HCT116 (cell line): Measurements from ENCODE around the gene NOL9. TPM values are rescaled to one million over a fixed set of nuclear protein-coding genes. Genes with fewer than 3 reads are reported as not detected.

ENCODE experiments used
- ATAC-seq: fragments of 200-7000 bp; cut with Tn5 transposase; 2 replicates; pipeline ENCODE4 v1.9.1; 2020; ENCODE audit warnings: mild to moderate bottlenecking, moderate library complexity
- BruUV-seq: library from RNA; stranded (reverse); fragments of 400-500 nt; replicated peaks from 2 replicates; lab custom pipeline; 2021; lab: Mats Ljungman, UMichigan
- CTCF ChIA-PET: fragments of 300-600 bp; sonication (Branson Sonifier 250); formaldehyde crosslinking; loops from one replicate; lab custom pipeline; 2021; ENCODE audit warnings: antibody characterized with exemption; lab: Charles Lee
- POLR2A ChIA-PET: fragments of 300-600, 350-600 bp; sonication (Branson Sonifier 250); formaldehyde crosslinking; loops from one replicate; lab custom pipeline; 2021; ENCODE audit warnings: antibody characterized with exemption; lab: Charles Lee
- RAD21 ChIA-PET, 2 experiments: fragments of 300-600 bp; sonication (Branson Sonifier 250); formaldehyde crosslinking; loops; one replicate each; lab custom pipeline; 2023; ENCODE audit warnings: low total read pairs in 2 of 2; ENCODE audit not compliant: uncharacterized antibody in 2 of 2, unreplicated experiment in 2 of 2, low non-redundant PET in 1 of 2; lab: Charles Lee
- DNase-seq: peaks from one replicate; pipeline ENCODE4 v3.0.0-alpha.2; 2010; ENCODE audit warnings: low read depth, low spot score
- H2AFZ ChIP-seq: fragments of 200-600 bp; shearing (Covaris generic), sonication (generic); 2 replicates; pipeline ENCODE4 v1.6.1; 2017; ENCODE audit warnings: low read depth, mixed run types, mixed read lengths, antibody characterized with exemption, low read length; ENCODE audit not compliant: poor library complexity, severe bottlenecking
- H3K27ac ChIP-seq: 2 replicates; pipeline ENCODE4 v1.5.1; 2012; ENCODE audit warnings: low read depth, low read length
- H3K27me3 ChIP-seq: fragments of 200-600 bp; sonication (generic); 2 replicates; pipeline ENCODE4 v1.6.1; 2016; ENCODE audit warnings: mixed run types, low read length, mixed read lengths; ENCODE audit not compliant: insufficient read depth
- H3K36me3 ChIP-seq, 2 experiments: fragments of 200-500 bp in 1 of 2; fragments of 200-600 bp in 1 of 2; sonication (Bioruptor generic) in 1 of 2; sonication (generic) in 1 of 2; 2 replicates each; pipeline versions ENCODE4 v1.5.1 to v1.6.1; 2014 to 2016; ENCODE audit warnings: low read length in 2 of 2, inconsistent platforms in 1 of 2, mixed read lengths in 1 of 2, mixed run types in 1 of 2; ENCODE audit not compliant: insufficient read depth in 2 of 2, control insufficient read depth in 1 of 2
- H3K4me1 ChIP-seq, 2 experiments: fragments of 200-600 bp in 1 of 2; sonication (generic) in 1 of 2; 2 replicates each; pipeline versions ENCODE4 v1.5.1 to v1.6.1; 2012 to 2017; ENCODE audit warnings: low read length in 2 of 2, inconsistent platforms in 1 of 2, mild to moderate bottlenecking in 1 of 2, mixed read lengths in 1 of 2, mixed run types in 1 of 2, moderate library complexity in 1 of 2; ENCODE audit not compliant: insufficient read depth in 2 of 2, control insufficient read depth in 1 of 2
- H3K4me2 ChIP-seq: fragments of 200-600 bp; sonication (generic); 2 replicates; pipeline ENCODE4 v1.6.1; 2017; ENCODE audit warnings: mixed run types, low read length, mixed read lengths
- H3K4me3 ChIP-seq, 2 experiments: fragments of 200-600 bp in 1 of 2; sonication (generic) in 1 of 2; replicated peaks in 1 of 2; 2 replicates each; pipeline ENCODE4 v1.5.1; 2011 to 2016; ENCODE audit warnings: low read length in 2 of 2, control low read depth in 1 of 2, low read depth in 1 of 2, mild to moderate bottlenecking in 1 of 2, mixed read lengths in 1 of 2, mixed run types in 1 of 2
- H3K79me2 ChIP-seq: fragments of 200-600 bp; sonication (generic); 2 replicates; pipeline ENCODE4 v1.6.1; 2017; ENCODE audit warnings: mild to moderate bottlenecking, mixed run types, low read length, moderate library complexity, mixed read lengths; ENCODE audit not compliant: insufficient read depth
- H3K9ac ChIP-seq: fragments of 200-600 bp; sonication (generic); 2 replicates; pipeline ENCODE4 v1.6.1; 2016; ENCODE audit warnings: low read length, mixed read lengths
- H3K9me2 ChIP-seq: fragments of 200-600 bp; sonication (generic), shearing (Covaris generic); 2 replicates; pipeline ENCODE4 v1.6.1; 2017; ENCODE audit warnings: mixed run types, mild to moderate bottlenecking, moderate library complexity; ENCODE audit not compliant: insufficient read depth
- H3K9me3 ChIP-seq, 2 experiments: fragments of 200-500 bp in 1 of 2; fragments of 200-600 bp in 1 of 2; sonication (Bioruptor generic) in 1 of 2; sonication (generic) in 1 of 2; 2 replicates each; pipeline ENCODE4 v1.6.1; 2014 to 2017; ENCODE audit warnings: low read length in 2 of 2, mixed read lengths in 2 of 2, inconsistent platforms in 1 of 2, low read depth in 1 of 2, mild to moderate bottlenecking in 1 of 2, mixed run types in 1 of 2, moderate library complexity in 1 of 2; ENCODE audit not compliant: control insufficient read depth in 1 of 2, insufficient read depth in 1 of 2
- H4K20me1 ChIP-seq: fragments of 200-600 bp; sonication (generic), shearing (Covaris generic); 2 replicates; pipeline ENCODE4 v1.6.1; 2017; ENCODE audit warnings: mixed run types, mild to moderate bottlenecking, moderate library complexity; ENCODE audit not compliant: insufficient read depth
- CBX3 ChIP-seq: IDR thresholded peaks from 2 replicates; pipeline ENCODE4 v1.6.1; 2012; ENCODE audit warnings: low read depth
- CEBPB ChIP-seq: IDR thresholded peaks from 2 replicates; pipeline ENCODE4 v1.6.1; 2012; ENCODE audit warnings: low read depth
- EGR1 ChIP-seq: IDR thresholded peaks from 2 replicates; pipeline ENCODE4 v1.6.1; 2012; ENCODE audit warnings: low read depth
- ELF1 ChIP-seq: IDR thresholded peaks from 2 replicates; pipeline ENCODE4 v1.6.1; 2012; ENCODE audit warnings: low read depth, borderline replicate concordance
- EZH2 ChIP-seq: fragments of 200-600 bp; sonication (generic); IDR thresholded peaks from 2 replicates; pipeline ENCODE4 v1.6.1; 2017; ENCODE audit warnings: antibody characterized with exemption, mixed run types
- EZH2phosphoT487 ChIP-seq: fragments of 200-600 bp; IDR thresholded peaks from 2 replicates; pipeline ENCODE4 v1.6.1; 2018; ENCODE audit warnings: antibody characterized with exemption, borderline replicate concordance
- FOSL1 ChIP-seq: IDR thresholded peaks from 2 replicates; pipeline ENCODE4 v1.6.1; 2012; ENCODE audit warnings: low read depth
- JUND ChIP-seq: IDR thresholded peaks from 2 replicates; pipeline ENCODE4 v1.6.1; 2012
- POLR2A ChIP-seq: IDR thresholded peaks from 2 replicates; pipeline ENCODE4 v1.7.0; 2011; ENCODE audit warnings: borderline replicate concordance; ENCODE audit not compliant: insufficient read depth, insufficient read length; ENCODE audit errors: extremely low read depth
- RAD21 ChIP-seq: IDR thresholded peaks from 2 replicates; pipeline ENCODE4 v1.6.1; 2012; ENCODE audit warnings: low read depth, mild to moderate bottlenecking
- SIN3A ChIP-seq: IDR thresholded peaks from 2 replicates; pipeline ENCODE4 v1.6.1; 2012; ENCODE audit warnings: low read depth
- SP1 ChIP-seq: IDR thresholded peaks from 2 replicates; pipeline ENCODE4 v1.6.1; 2012; ENCODE audit warnings: low read depth
- SRF ChIP-seq: IDR thresholded peaks from 2 replicates; pipeline ENCODE4 v1.6.1; 2012; ENCODE audit warnings: low read depth
- TCF7L2 ChIP-seq: IDR thresholded peaks from 2 replicates; pipeline ENCODE4 v1.7.0; 2011; ENCODE audit warnings: borderline replicate concordance, inconsistent platforms; ENCODE audit not compliant: insufficient read depth, insufficient read length; ENCODE audit errors: extremely low read depth
- ZBTB33 ChIP-seq: IDR thresholded peaks from 2 replicates; pipeline ENCODE4 v1.6.1; 2011; ENCODE audit warnings: mild to moderate bottlenecking, low read length, moderate library complexity; ENCODE audit not compliant: insufficient replicate concordance; ENCODE audit errors: extremely low read depth
- ZFX ChIP-seq: fragments of 450-650 bp; IDR thresholded peaks from 2 replicates; pipeline ENCODE4 v1.6.1; 2017
- ZNF274 ChIP-seq: fragments of 200-500 bp; sonication (Bioruptor generic); IDR thresholded peaks from 2 replicates; pipeline ENCODE4 v1.6.1; 2014; ENCODE audit warnings: mild to moderate bottlenecking, low read depth, low read length, inconsistent platforms
- intact Hi-C: fragments of 100-400 bp; cut with micrococcal nuclease; formaldehyde crosslinking; loops from 2 replicates; pipeline ENCODE4 v1.10.0; 2022
- total RNA-seq: library from RNA; stranded (reverse); gene quantifications from one replicate; pipeline ENCODE4 v1.2.1, GENCODE V29; 2021; ENCODE audit not compliant: unreplicated experiment
- TF ChIP-seq, protein P1 (sequence below): IDR thresholded peaks from 2 replicates; pipeline ENCODE4 v1.6.1; 2012
- TF ChIP-seq, protein P2 (sequence below): IDR thresholded peaks from 2 replicates; pipeline ENCODE4 v1.6.1; 2012; ENCODE audit warnings: low read depth
- TF ChIP-seq, protein P3 (sequence below), 3 experiments: fragments of 200-600 bp in 1 of 3; sonication (generic) in 1 of 3; IDR thresholded peaks in 2 of 3; conservative IDR thresholded peaks in 1 of 3; 2 replicates each; pipeline ENCODE4 v1.5.1; 2012 to 2017; ENCODE audit warnings: low read depth in 2 of 3, low read length in 2 of 3, antibody characterized with exemption in 1 of 3, borderline replicate concordance in 1 of 3, control low read depth in 1 of 3, mild to moderate bottlenecking in 1 of 3, mixed read lengths in 1 of 3, mixed run types in 1 of 3, moderate library complexity in 1 of 3; ENCODE audit not compliant: insufficient read depth in 1 of 3

The NOL9 gene
- total RNA-seq, 1 experiment from 2014 or later, result 46.4 TPM

DNA sequence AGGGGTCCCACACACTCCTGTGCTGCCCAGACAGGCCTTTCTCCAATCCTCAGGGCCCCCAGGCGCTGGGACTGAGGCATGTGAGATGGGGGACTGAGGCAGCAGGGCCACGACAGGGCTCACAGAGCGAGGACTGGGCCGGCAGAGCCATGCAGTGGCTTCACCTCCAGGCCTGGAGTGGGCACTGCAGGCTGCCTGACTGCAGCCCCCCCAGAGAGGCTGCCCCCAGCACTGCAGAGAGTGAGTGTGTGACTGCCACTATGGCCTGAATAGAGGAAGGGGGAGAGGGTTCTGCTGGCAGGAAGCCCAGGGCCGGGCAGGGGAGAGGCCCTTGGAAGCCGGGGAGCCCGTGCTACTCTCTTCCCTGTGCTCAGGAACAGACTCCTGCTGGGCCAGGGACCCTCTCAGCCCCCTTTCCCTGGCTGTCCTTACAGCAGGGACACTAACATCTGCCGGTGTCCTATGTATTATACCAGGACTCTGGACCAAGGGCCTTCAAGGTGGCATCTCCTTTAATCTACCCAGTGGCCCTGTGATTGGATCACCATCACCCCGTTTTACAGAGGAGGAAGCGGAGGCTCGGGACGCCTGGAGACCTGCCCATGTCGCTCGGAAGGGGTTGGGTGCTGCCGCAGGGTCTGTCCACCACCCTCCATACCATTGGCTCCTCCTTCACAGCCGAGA is 42.6 kb downstream of the NOL9 start:
- POLR2A ChIA-PET, result no interaction called here

More for the DNA sequence above, 42.6 kb downstream of the NOL9 start:
- H3K9me3 ChIP-seq, result no peaks in the 10 kb centered on the region
- TF ChIP-seq CBX3 (no peak), JUND (no peak), ZFX (no peak), ZNF274 (no peak), RAD21 (no peak), ELF1 (no peak), EGR1 (no peak), CEBPB (no peak), ZBTB33 (no peak), EZH2phosphoT487 (no peak), FOSL1 (no peak), TCF7L2 (no peak), EZH2 (no peak), POLR2A (no peak), SRF (no peak), SIN3A (no peak), SP1 (no peak)
- TF ChIP-seq, protein P1, sequence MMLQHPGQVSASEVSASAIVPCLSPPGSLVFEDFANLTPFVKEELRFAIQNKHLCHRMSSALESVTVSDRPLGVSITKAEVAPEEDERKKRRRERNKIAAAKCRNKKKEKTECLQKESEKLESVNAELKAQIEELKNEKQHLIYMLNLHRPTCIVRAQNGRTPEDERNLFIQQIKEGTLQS, result no peak
- TF ChIP-seq, protein P2, sequence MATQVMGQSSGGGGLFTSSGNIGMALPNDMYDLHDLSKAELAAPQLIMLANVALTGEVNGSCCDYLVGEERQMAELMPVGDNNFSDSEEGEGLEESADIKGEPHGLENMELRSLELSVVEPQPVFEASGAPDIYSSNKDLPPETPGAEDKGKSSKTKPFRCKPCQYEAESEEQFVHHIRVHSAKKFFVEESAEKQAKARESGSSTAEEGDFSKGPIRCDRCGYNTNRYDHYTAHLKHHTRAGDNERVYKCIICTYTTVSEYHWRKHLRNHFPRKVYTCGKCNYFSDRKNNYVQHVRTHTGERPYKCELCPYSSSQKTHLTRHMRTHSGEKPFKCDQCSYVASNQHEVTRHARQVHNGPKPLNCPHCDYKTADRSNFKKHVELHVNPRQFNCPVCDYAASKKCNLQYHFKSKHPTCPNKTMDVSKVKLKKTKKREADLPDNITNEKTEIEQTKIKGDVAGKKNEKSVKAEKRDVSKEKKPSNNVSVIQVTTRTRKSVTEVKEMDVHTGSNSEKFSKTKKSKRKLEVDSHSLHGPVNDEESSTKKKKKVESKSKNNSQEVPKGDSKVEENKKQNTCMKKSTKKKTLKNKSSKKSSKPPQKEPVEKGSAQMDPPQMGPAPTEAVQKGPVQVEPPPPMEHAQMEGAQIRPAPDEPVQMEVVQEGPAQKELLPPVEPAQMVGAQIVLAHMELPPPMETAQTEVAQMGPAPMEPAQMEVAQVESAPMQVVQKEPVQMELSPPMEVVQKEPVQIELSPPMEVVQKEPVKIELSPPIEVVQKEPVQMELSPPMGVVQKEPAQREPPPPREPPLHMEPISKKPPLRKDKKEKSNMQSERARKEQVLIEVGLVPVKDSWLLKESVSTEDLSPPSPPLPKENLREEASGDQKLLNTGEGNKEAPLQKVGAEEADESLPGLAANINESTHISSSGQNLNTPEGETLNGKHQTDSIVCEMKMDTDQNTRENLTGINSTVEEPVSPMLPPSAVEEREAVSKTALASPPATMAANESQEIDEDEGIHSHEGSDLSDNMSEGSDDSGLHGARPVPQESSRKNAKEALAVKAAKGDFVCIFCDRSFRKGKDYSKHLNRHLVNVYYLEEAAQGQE, result no peak
- TF ChIP-seq, protein P3, sequence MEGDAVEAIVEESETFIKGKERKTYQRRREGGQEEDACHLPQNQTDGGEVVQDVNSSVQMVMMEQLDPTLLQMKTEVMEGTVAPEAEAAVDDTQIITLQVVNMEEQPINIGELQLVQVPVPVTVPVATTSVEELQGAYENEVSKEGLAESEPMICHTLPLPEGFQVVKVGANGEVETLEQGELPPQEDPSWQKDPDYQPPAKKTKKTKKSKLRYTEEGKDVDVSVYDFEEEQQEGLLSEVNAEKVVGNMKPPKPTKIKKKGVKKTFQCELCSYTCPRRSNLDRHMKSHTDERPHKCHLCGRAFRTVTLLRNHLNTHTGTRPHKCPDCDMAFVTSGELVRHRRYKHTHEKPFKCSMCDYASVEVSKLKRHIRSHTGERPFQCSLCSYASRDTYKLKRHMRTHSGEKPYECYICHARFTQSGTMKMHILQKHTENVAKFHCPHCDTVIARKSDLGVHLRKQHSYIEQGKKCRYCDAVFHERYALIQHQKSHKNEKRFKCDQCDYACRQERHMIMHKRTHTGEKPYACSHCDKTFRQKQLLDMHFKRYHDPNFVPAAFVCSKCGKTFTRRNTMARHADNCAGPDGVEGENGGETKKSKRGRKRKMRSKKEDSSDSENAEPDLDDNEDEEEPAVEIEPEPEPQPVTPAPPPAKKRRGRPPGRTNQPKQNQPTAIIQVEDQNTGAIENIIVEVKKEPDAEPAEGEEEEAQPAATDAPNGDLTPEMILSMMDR (IDR thresholded peaks at IDR 0.05 in 2 of 3, conservative IDR thresholded peaks at IDR 0.05 in 1 of 3; ENCODE audit: borderline replicate concordance in 1 of 3, insufficient read depth in 1 of 3, low read depth in 2 of 3, low read length in 2 of 3), result no peak
- TF ChIP-seq, all 23 proteins: peak for 0
- Histone ChIP-seq H4K20me1 (no peaks in the 10 kb centered on the region), H3K79me2 (no peaks in the 10 kb centered on the region), H3K27me3 (no peaks in the 10 kb centered on the region), H3K9me2 (no peaks in the 10 kb centered on the region), H3K9ac (no peak overlapping the region), H3K4me1 (peaks cover 0 to 8% of the 10 kb centered on the region in 2 experiments; a peak in 1 of 4 replicates), H2AFZ (no peak overlapping the region), H3K27ac (no peak overlapping the region), H3K4me2 (no peak overlapping the region), H3K4me3 (no peak overlapping the region), H3K36me3 (no peaks in the 10 kb centered on the region)
- no TSS peak for BruUV-seq
- no peak for ATAC-seq
- ChIA-PET CTCF (no interaction called here), RAD21 (no interaction called here)
- intact Hi-C loops, result no loop called here
- no peak for DNase-seq
